Tibial nerve (tissue), 4 donors: ENCODE measurements around the gene PCDH9. TPM values are rescaled to one million over a fixed set of nuclear protein-coding genes. Genes with fewer than 3 reads are reported as not detected.

ENCODE experiments used
- DNase-seq, 2 donors: peaks; one replicate each; pipeline ENCODE4 v3.0.0-alpha.2; 2019; ENCODE audit warnings: low spot score in 2 of 2
- H3K27ac ChIP-seq, 4 donors: fragments of 200-600 bp; sonication (generic) in 3 of 4; one replicate each; pipeline ENCODE4 v1.5.1; 2017 to 2019; ENCODE audit warnings: mild to moderate bottlenecking in 1 of 4
- H3K27me3 ChIP-seq, 2 donors: fragments of 200-600 bp; sonication (generic) in 1 of 2; one replicate each; pipeline versions ENCODE4 v1.5.1 to v1.6.0; 2017 to 2019
- H3K36me3 ChIP-seq, 3 donors: fragments of 200-600 bp; sonication (generic); one replicate each; pipeline ENCODE4 v1.5.1; 2018 to 2019
- H3K4me1 ChIP-seq, 4 donors: fragments of 200-600 bp; sonication (generic) in 3 of 4; one replicate each; pipeline ENCODE4 v1.5.1; 2017 to 2019
- H3K4me3 ChIP-seq, 4 donors: fragments of 200-600 bp; sonication (generic) in 3 of 4; one replicate each; pipeline ENCODE4 v1.5.1; 2017 to 2019; ENCODE audit warnings: mild to moderate bottlenecking in 1 of 4, moderate library complexity in 1 of 4
- H3K9me3 ChIP-seq, 4 donors: fragments of 200-600 bp; sonication (generic) in 3 of 4; one replicate each; pipeline ENCODE4 v1.5.1; 2017 to 2019
- CTCF ChIP-seq, 5 experiments: fragments of 200-600 bp in 3 of 5; fragments of 450-650 bp in 2 of 5; sonication (generic) in 3 of 5; IDR thresholded peaks; one replicate each; pipeline ENCODE4 v1.5.1; 2016 to 2019; ENCODE audit warnings: antibody characterized with exemption in 5 of 5, mild to moderate bottlenecking in 3 of 5, moderate library complexity in 2 of 5
- EP300 ChIP-seq, 2 donors: sonication (generic); formaldehyde crosslinking; IDR thresholded peaks; one replicate each; pipeline ENCODE4 v1.6.1; 2017; ENCODE audit warnings: antibody characterized with exemption in 2 of 2, mild to moderate bottlenecking in 1 of 2
- POLR2A ChIP-seq, 2 donors: fragments of 450-650 bp; IDR thresholded peaks; one replicate each; pipeline ENCODE4 v1.6.1; 2017; ENCODE audit warnings: antibody characterized with exemption in 2 of 2, mild to moderate bottlenecking in 2 of 2, moderate library complexity in 2 of 2
- WGBS, 2 donors: methylation state at CpG; one replicate each; pipeline ENCODE4 v1.1.5; 2018; 5-methylcytosine and 5-hydroxymethylcytosine counted together
- total RNA-seq, 4 donors: library from RNA; depleted of rRNA; stranded (reverse); fragments of >200 nt; gene quantifications; one replicate each; pipeline ENCODE4 v1.1.0, GENCODE V29; 2016

PCDH9 gene
- total RNA-seq, 4 donors from 2014 or later = 11.8 to 28.6 (median 14.4) TPM

- Histone ChIP-seq H3K4me1 (no peaks in the 10 kb centered on the region), H3K27me3 (no peaks in the 10 kb centered on the region), H3K4me3 (no peak overlapping the region), H3K36me3 (no peaks in the 10 kb centered on the region), H3K9me3 (no peaks in the 10 kb centered on the region), H3K27ac (no peak overlapping the region)
- 25 to 31% methylated on average over 4 of the region's 4 CpGs for WGBS, 2 donors
- DNase-seq = peak in 1 of 2 donors; percentile 12
- no peak for TF ChIP-seq CTCF (IDR thresholded peaks at IDR 0.05)
- TF ChIP-seq POLR2A (IDR thresholded peaks at IDR 0.05) = no peak
- no peak for TF ChIP-seq EP300 (IDR thresholded peaks at IDR 0.05)
These were observed 206.8 kb downstream of the PCDH9 start for GRCh38 chr13:67023130-67023876.

- no peak overlapping the region for H3K4me3 ChIP-seq
- WGBS, 2 donors = 93 to 95% methylated on average over 3 of the region's 3 CpGs
- H3K36me3 ChIP-seq = no peaks in the 10 kb centered on the region
- H3K9me3 ChIP-seq = no peaks in the 10 kb centered on the region
- no peak for DNase-seq
- no peak for TF ChIP-seq EP300 (IDR thresholded peaks at IDR 0.05)
- no peak for TF ChIP-seq POLR2A (IDR thresholded peaks at IDR 0.05)
- no peak for TF ChIP-seq CTCF (IDR thresholded peaks at IDR 0.05)
- no peaks in the 10 kb centered on the region for H3K27me3 ChIP-seq
- H3K27ac ChIP-seq = no peak overlapping the region
- H3K4me1 ChIP-seq = no peaks in the 10 kb centered on the region
These were observed 211.4 kb downstream of the PCDH9 start for GRCh38 chr13:67018775-67019174.

DNA sequence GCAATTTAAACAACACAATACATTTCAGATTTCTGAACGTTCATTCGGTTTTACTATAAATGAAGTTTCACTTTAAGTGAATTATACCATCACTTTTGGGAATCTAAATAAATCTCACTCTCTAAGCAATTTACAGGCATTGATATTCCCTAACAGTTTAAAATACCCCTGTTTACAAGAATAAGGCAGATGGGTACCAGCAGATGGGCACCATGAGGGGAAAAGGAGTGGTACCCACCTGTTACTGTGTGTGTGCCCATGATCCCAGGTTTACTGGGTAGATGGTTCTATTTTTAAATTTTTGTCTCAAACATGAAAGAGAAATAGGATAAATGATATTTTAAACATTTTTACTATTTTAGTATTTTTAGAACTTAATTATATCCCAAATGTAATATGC lies 212.9 kb downstream of the PCDH9 start:
- 81 to 87% methylated on average over 2 of the region's 2 CpGs for WGBS, 2 donors
- H3K36me3 ChIP-seq = no peaks in the 10 kb centered on the region
- H3K4me1 ChIP-seq = no peaks in the 10 kb centered on the region
- no peak overlapping the region for H3K4me3 ChIP-seq
- DNase-seq = no peak
- no peaks in the 10 kb centered on the region for H3K9me3 ChIP-seq
- H3K27me3 ChIP-seq = no peaks in the 10 kb centered on the region
- H3K27ac ChIP-seq = no peak overlapping the region
- TF ChIP-seq POLR2A (IDR thresholded peaks at IDR 0.05) (no peak), EP300 (IDR thresholded peaks at IDR 0.05) (no peak), CTCF (IDR thresholded peaks at IDR 0.05) (no peak)

DNA sequence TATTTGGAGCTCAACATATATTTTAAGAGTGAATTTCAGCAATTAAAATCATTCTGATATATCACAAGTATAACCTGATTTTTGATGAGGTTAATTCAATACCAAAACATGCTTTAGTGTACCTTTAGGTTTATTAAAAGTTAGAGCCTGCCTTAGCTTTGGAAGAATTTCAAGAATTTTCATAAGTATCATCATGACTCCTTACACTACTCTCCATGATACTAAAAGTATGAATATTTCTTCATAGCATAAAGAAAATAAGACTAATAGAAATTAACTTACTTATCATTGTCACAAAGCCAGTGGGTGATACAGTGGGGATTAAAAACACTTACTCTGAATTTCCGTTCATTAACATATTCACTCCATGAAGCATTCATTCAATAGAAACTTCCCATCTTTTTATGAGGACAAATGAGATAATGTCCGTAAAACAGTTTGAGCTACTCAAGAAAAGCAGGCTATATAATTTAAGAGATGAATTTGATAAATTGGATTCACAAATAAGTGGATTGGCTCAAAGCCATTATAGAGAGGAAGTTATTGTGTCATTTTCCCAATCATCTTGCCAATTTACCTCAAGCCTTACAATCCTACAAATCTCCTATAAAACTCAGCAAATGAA lies 214.0 kb downstream of the PCDH9 start:
- 88 to 93% methylated on average over 2 of the region's 2 CpGs for WGBS, 2 donors
- H3K36me3 ChIP-seq = no peaks in the 10 kb centered on the region
- no peak overlapping the region for H3K27ac ChIP-seq
- no peaks in the 10 kb centered on the region for H3K9me3 ChIP-seq
- TF ChIP-seq POLR2A (IDR thresholded peaks at IDR 0.05) (no peak), CTCF (IDR thresholded peaks at IDR 0.05) (no peak), EP300 (IDR thresholded peaks at IDR 0.05) (no peak)
- no peak for DNase-seq
- no peak overlapping the region for H3K4me3 ChIP-seq
- H3K27me3 ChIP-seq = no peaks in the 10 kb centered on the region
- H3K4me1 ChIP-seq = no peaks in the 10 kb centered on the region

- Histone ChIP-seq H3K27ac (no peak overlapping the region), H3K36me3 (no peaks in the 10 kb centered on the region), H3K4me1 (no peaks in the 10 kb centered on the region), H3K27me3 (no peaks in the 10 kb centered on the region), H3K9me3 (no peaks in the 10 kb centered on the region), H3K4me3 (no peak overlapping the region)
- DNase-seq = no peak
- 82 to 90% methylated on average over 1 of the region's 1 CpG for WGBS, 2 donors
- TF ChIP-seq POLR2A (IDR thresholded peaks at IDR 0.05) (no peak), CTCF (IDR thresholded peaks at IDR 0.05) (no peak), EP300 (IDR thresholded peaks at IDR 0.05) (no peak)
These were observed 215.7 kb downstream of the PCDH9 start for GRCh38 chr13:67014399-67014798.
